A549 (cell line): ENCODE data around the gene SUPT20HL2.

ENCODE experiments used
- KDM1A ChIP-seq: fragments of 200-600 bp; sonication (generic); IDR thresholded peaks from 2 replicates; pipeline ENCODE4 v1.6.1; 2016; ENCODE audit warnings: low read depth, mild to moderate bottlenecking
- TF ChIP-seq, protein P1 (sequence below): fragments of >200 bp; sonication (Bioruptor Twin); formaldehyde crosslinking; IDR thresholded peaks from 3 replicates; pipeline ENCODE4 v1.5.1; 2016

- TF ChIP-seq, protein P1, sequence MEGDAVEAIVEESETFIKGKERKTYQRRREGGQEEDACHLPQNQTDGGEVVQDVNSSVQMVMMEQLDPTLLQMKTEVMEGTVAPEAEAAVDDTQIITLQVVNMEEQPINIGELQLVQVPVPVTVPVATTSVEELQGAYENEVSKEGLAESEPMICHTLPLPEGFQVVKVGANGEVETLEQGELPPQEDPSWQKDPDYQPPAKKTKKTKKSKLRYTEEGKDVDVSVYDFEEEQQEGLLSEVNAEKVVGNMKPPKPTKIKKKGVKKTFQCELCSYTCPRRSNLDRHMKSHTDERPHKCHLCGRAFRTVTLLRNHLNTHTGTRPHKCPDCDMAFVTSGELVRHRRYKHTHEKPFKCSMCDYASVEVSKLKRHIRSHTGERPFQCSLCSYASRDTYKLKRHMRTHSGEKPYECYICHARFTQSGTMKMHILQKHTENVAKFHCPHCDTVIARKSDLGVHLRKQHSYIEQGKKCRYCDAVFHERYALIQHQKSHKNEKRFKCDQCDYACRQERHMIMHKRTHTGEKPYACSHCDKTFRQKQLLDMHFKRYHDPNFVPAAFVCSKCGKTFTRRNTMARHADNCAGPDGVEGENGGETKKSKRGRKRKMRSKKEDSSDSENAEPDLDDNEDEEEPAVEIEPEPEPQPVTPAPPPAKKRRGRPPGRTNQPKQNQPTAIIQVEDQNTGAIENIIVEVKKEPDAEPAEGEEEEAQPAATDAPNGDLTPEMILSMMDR: no peak
- no peak for TF ChIP-seq KDM1A
Measured at GRCh38 chrX:24277405-24277804, 36.5 kb downstream of the SUPT20HL2 start.
